WTC11 (cell line): ENCODE measurements around the gene SPAG8.

ENCODE experiments used
- CTCF ChIP-seq: fragments of 200-600 bp; IDR thresholded peaks from 2 replicates; pipeline ENCODE4 v1.8.0; 2022; ENCODE audit warnings: antibody characterized with exemption
- E2F1 ChIP-seq: sonication (generic); formaldehyde crosslinking; IDR thresholded peaks from 2 replicates; pipeline ENCODE4 v1.8.0; 2022; ENCODE audit warnings: mild to moderate bottlenecking, missing genetic modification reagents
- MXD4 ChIP-seq: fragments of 250-450 bp; sonication (Bioruptor Pico); IDR thresholded peaks from 2 replicates; pipeline ENCODE4 v1.8.0; 2021; ENCODE audit warnings: mild to moderate bottlenecking, moderate library complexity, borderline replicate concordance
- NFE2L1 ChIP-seq: sonication (generic); formaldehyde crosslinking; IDR thresholded peaks from 2 replicates; pipeline ENCODE4 v1.8.1; 2023; ENCODE audit warnings: missing genetic modification reagents
- NR2C2 ChIP-seq: sonication (generic); formaldehyde crosslinking; IDR thresholded peaks from 2 replicates; pipeline ENCODE4 v1.8.0; 2022; ENCODE audit warnings: mild to moderate bottlenecking, missing genetic modification reagents
- NR3C1 ChIP-seq: sonication (generic); formaldehyde crosslinking; conservative IDR thresholded peaks from 2 replicates; pipeline ENCODE4 v1.8.1; 2023; ENCODE audit warnings: low read depth, mild to moderate bottlenecking, missing genetic modification reagents
- TEAD4 ChIP-seq: sonication (generic); formaldehyde crosslinking; IDR thresholded peaks from 2 replicates; pipeline ENCODE4 v1.8.0; 2022; ENCODE audit warnings: mild to moderate bottlenecking, missing genetic modification reagents
- TF ChIP-seq, protein P1 (sequence below): sonication (generic); formaldehyde crosslinking; IDR thresholded peaks from 2 replicates; pipeline ENCODE4 v1.8.1; 2022; ENCODE audit warnings: low read depth, missing genetic modification reagents, borderline replicate concordance
- TF ChIP-seq, protein P2 (sequence below): sonication (generic); formaldehyde crosslinking; IDR thresholded peaks from 2 replicates; pipeline ENCODE4 v1.8.1; 2023; ENCODE audit warnings: mild to moderate bottlenecking, missing genetic modification reagents, borderline replicate concordance

DNA sequence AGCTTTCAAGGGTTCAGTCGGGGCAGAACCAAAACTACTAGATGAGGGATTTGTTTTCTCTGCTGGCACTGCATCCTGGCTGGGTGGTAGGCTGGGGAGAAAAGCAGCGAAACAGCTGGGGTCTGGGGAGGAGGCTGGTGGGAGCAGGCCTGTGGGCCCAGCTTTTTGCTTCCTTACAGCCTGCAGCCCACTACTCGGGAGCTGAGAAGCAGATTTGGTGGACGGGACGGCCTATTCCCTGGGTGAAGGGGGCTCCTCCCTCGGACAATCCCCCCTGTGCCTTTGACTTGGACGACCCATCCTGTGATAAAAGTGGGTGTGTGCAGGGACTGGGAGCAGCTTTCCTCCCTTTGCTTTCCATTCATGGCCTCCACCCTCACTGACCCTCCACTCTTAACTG, 11.5 kb downstream of the SPAG8 start:
- TF ChIP-seq CTCF (no peak), TEAD4 (CRISPR knock-in tag) (no peak), NR2C2 (CRISPR knock-in tag) (no peak), NR3C1 (CRISPR knock-in tag) (no peak), MXD4 (CRISPR knock-in tag) (no peak), NFE2L1 (CRISPR knock-in tag) (no peak), E2F1 (no peak)
- TF ChIP-seq, protein P1, sequence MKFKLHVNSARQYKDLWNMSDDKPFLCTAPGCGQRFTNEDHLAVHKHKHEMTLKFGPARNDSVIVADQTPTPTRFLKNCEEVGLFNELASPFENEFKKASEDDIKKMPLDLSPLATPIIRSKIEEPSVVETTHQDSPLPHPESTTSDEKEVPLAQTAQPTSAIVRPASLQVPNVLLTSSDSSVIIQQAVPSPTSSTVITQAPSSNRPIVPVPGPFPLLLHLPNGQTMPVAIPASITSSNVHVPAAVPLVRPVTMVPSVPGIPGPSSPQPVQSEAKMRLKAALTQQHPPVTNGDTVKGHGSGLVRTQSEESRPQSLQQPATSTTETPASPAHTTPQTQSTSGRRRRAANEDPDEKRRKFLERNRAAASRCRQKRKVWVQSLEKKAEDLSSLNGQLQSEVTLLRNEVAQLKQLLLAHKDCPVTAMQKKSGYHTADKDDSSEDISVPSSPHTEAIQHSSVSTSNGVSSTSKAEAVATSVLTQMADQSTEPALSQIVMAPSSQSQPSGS, result no peak
- TF ChIP-seq, protein P2, sequence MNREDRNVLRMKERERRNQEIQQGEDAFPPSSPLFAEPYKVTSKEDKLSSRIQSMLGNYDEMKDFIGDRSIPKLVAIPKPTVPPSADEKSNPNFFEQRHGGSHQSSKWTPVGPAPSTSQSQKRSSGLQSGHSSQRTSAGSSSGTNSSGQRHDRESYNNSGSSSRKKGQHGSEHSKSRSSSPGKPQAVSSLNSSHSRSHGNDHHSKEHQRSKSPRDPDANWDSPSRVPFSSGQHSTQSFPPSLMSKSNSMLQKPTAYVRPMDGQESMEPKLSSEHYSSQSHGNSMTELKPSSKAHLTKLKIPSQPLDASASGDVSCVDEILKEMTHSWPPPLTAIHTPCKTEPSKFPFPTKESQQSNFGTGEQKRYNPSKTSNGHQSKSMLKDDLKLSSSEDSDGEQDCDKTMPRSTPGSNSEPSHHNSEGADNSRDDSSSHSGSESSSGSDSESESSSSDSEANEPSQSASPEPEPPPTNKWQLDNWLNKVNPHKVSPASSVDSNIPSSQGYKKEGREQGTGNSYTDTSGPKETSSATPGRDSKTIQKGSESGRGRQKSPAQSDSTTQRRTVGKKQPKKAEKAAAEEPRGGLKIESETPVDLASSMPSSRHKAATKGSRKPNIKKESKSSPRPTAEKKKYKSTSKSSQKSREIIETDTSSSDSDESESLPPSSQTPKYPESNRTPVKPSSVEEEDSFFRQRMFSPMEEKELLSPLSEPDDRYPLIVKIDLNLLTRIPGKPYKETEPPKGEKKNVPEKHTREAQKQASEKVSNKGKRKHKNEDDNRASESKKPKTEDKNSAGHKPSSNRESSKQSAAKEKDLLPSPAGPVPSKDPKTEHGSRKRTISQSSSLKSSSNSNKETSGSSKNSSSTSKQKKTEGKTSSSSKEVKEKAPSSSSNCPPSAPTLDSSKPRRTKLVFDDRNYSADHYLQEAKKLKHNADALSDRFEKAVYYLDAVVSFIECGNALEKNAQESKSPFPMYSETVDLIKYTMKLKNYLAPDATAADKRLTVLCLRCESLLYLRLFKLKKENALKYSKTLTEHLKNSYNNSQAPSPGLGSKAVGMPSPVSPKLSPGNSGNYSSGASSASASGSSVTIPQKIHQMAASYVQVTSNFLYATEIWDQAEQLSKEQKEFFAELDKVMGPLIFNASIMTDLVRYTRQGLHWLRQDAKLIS (CRISPR knock-in tag), result no peak
